VCaP (cell line): Measurements from ENCODE around the gene FBN1.

ENCODE experiments used
- H3K27ac ChIP-seq: fragments of 450-650 bp; 2 replicates; pipeline ENCODE4 v1.5.1; 2017
- TF ChIP-seq, protein P1 (sequence below): fragments of 450-650 bp; conservative IDR thresholded peaks from 2 replicates; pipeline ENCODE4 v1.5.1; 2017; ENCODE audit warnings: mild to moderate bottlenecking, moderate library complexity

The FBN1 gene

DNA sequence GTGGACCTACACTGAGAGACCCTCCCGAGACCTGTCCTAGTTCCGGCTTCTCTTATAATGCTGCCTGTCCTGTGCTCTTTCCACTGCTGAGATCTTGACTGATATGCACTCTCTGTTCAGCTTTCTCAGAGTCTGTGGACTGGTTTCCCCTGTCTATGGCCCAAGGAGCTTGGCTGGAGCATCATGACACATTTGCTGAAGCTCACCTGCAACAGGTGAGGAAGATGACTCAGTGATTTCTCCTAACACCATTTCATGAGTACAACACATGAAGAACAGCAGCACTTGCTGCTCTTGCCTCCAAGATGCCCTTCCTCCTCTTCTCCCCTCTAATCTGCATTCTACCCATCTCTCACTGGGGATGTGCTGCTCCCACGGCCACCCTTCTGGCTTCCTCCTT, 222.2 kb downstream of the FBN1 start:
- TF ChIP-seq, protein P1, sequence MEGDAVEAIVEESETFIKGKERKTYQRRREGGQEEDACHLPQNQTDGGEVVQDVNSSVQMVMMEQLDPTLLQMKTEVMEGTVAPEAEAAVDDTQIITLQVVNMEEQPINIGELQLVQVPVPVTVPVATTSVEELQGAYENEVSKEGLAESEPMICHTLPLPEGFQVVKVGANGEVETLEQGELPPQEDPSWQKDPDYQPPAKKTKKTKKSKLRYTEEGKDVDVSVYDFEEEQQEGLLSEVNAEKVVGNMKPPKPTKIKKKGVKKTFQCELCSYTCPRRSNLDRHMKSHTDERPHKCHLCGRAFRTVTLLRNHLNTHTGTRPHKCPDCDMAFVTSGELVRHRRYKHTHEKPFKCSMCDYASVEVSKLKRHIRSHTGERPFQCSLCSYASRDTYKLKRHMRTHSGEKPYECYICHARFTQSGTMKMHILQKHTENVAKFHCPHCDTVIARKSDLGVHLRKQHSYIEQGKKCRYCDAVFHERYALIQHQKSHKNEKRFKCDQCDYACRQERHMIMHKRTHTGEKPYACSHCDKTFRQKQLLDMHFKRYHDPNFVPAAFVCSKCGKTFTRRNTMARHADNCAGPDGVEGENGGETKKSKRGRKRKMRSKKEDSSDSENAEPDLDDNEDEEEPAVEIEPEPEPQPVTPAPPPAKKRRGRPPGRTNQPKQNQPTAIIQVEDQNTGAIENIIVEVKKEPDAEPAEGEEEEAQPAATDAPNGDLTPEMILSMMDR, result no peak
- H3K27ac ChIP-seq, result no peak overlapping the region

DNA sequence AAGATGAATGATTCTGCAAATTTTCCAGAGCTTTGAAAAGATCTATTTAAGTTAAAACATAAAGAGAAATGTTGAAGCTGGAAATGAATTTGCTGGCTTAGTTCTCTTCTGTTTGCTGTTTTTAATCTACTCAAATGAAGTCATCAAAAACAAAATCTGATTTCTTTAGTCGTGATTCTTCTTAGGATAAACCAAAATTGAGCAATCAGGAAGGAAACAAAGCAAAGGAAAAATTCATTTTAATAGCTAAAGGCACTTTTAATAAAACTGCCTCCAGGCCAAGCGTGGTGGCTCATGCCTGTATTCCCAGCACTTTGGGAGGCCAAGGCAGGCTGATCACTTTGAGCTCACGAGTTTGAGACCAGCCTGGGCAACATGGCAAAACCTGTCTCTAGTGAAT, 223.1 kb downstream of the FBN1 start:
- H3K27ac ChIP-seq, result no peak overlapping the region
- TF ChIP-seq, protein P1, result no peak

DNA sequence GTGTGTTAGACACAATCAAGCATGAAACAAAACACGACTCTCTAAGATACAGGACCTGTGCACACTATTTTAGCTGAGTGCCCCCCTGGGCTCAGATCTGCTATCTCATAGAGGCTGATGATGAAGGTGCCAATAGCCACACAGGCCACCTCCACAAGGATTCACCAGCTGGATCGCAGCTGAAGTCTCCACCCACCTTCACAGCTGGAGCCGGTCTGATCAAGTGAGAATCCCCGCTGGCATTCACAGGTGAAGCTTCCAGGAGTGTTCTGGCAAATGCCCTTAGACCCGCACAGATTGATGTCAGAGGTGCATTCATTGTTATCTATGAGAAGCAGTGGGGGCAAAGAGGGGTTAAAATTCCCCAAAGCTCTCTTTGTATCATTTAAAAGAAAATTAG, 224.1 kb downstream of the FBN1 start:
- TF ChIP-seq, protein P1, result no peak

DNA sequence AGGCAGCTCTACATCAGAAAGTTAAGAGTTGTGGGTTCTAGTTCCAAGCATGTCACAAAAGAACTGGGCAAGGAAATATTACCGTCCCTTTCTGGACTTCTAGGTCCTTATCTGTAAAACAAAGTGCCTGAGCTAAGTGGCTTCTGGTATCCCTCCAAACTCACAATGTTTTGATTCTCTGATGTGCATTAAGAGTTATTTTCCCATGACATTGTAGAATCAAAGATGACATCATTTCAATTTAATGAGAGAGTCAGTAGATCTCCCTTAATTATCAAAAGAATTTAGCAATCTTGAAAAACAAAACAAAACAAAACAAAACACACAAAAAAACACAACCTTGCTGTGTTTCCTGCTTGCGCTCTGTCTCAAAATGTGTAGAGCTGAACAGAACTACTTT, 225.6 kb downstream of the FBN1 start:
- no peak overlapping the region for H3K27ac ChIP-seq
- TF ChIP-seq, protein P1, result no peak

More for the DNA sequence above, 224.1 kb downstream of the FBN1 start:
- no peak overlapping the region for H3K27ac ChIP-seq

DNA sequence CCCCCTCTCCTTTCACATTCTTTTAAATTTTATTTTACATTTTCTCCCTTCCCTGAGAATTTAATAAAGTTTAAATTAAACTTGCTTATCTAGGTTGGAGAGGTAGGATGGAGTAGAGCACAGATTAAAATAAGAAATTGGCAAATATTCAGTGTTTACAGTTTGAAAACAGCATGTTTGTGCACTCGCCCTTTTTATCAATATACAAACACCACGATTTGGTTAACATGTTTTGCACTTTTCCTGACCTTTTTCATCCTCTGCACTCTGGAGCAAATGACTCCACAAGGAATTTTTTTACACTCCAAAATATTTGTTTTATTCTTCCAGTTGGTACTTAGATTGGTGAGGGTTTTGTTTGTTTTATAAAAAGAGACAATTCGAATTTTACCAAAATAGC, 227.2 kb downstream of the FBN1 start:
- TF ChIP-seq, protein P1, result no peak
- H3K27ac ChIP-seq, result no peak overlapping the region

DNA sequence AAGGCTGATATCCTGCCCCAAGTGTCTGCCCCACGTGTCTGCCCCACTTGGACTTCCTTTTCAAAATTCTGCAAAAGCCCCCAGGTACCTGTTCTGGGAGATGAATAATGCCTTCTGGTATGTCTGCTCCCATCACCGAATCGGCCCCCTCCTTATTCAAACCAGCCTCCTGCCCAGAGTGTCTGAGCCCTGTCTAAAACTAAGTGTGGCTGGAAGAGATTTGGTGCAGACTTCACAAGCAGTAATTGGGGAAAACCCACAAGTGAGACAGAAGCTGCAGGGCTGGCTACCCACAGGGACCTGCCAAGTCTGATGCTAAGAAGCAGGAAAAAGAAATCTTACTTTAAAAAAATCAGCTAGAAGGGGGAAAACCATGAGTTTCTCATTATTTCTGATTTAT, 229.2 kb downstream of the FBN1 start:
- no peak overlapping the region; the same call in 1 of the 2 replicates for H3K27ac ChIP-seq
- TF ChIP-seq, protein P1, result no peak

DNA sequence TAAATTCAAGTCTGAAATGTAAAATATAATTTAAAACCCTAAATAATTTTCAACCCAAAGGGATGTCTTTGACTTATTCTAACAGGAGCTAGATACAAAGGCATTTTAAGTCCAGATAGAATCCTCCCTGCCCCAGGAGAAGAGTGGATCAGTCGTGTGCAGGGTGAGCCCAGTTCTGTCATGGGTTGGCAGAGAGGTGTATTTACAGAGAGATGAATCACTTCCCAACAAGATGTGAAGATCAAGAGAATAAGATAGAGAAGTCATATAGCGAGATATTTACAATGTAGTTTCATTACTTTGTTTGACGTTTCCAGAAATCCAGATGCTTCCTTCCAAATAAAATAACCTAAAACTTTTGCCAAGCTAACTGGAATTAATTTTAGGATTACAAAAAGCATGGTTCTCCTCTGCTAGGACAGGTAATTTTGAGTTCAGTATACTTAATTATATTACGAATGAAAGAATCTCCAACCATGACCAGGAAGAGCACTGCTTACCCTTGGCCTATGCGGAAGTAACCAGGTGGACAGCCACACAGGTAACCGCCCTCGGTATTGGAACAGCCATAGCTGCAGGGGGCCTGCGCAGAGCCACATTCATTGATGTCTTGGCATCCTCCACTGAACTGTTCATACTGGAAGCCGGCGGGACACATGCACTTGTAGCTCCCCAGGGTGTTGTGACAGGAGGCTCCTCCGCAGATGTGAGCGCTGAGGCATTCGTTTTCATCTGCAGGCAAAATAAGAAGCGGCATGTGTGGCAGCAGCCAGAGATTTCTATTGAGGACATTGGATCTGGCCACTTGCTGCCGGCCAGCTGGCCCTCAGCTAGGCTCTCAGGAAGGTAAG, 230.2 kb downstream of the FBN1 start:
- TF ChIP-seq, protein P1, result no peak
- peak overlapping the region; percentile 61 for H3K27ac ChIP-seq
